Fibroblast of skin of scalp (primary cell): ENCODE data around the gene CAND2. TPM values are rescaled to one million over a fixed set of nuclear protein-coding genes. Genes with fewer than 3 reads are reported as not detected.

Experiments
- DNase-seq: peaks from one replicate; pipeline ENCODE4 v3.0.0-alpha.2; 2013
- polyA plus RNA-seq, 2 experiments: library from polyadenylated mRNA; unstranded; fragments of 120-200 nt; gene quantifications; one replicate each; pipeline ENCODE4 v1.2.1, GENCODE V29; 2013; ENCODE audit not compliant: insufficient read length in 2 of 2

CAND2 gene
- 3.9 TPM for polyA plus RNA-seq (2013, experiment 1 of 2; ENCODE audit: insufficient read length)
- 5.0 TPM for polyA plus RNA-seq (2013, experiment 2 of 2; ENCODE audit: insufficient read length)

DNA sequence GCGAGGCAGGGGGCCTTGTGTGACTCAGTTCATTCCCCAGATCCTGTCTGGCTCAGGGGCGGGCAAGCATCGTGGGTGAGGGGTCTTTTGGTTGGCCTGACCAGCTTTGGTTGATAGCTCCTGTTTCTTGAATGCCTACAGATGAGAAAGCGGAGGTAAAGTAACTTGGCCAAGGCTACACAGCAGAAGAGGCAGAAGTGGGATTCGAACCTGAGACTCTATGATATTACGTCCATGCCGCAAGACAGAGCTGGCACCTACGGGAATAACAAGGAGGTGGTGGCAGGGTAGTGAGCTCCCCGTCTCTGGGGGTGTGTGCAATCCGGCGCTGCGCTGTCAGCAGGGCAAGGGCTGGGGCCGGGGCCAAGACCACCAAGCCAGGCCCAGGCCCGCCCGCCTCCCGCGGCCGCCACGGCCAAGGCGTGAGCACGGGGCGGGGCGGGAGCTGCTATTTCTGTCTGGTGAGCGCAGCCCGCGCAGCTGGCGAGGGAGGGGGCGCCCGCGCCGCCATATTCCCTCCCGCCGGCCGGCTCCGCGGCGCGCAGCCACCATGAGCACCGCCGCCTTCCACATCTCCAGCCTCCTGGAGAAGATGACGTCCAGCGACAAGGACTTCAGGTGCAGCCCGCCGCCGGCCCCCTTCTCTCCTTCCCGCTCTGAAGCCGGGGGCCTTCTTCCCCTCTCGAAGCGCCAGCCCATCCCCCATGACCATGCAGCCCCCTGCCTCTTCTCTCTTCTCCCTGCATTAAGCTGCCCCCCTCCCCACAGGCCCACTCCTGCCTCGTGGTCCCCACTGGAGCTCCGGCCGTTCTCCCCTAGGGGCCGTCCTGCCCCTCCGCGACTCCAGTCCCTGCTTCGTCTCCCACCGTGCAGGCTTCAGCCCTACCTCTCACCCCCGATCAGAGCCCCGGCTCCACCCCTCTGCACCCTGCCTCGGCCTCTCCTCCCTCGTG lies at the start of gene CAND2:
Gene CAND2 (plus strand): TSS at position 510 of the 953 bp plus-strand sequence. CDS start 41 bp downstream, at position 551.
- peak; percentile 61 for DNase-seq

DNA sequence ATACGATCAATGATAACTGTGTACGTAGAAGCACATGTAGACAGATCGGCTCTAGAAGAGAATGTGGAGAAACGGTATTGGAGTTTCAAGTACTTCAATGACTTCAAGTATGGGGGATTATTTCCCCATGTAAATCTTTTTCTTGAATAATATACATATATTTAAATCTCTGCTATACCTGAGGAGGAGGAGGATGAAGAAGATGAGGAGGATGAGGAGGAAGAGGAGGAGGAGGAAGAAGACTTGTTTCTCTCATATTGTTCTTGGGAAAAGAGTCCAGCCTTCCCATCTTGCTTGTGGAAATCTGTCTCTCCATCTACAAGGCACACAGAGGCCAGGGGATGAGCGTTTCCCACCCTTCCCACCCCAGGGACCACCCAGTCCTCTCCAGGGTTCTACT lies 48.0 kb upstream of the CAND2 start:
- no peak for DNase-seq

- peak; percentile 84 for DNase-seq
Observed at GRCh38 chr3:12750223-12750622, 46.3 kb upstream of the CAND2 start.

- DNase-seq: peak; percentile 80
Observed at GRCh38 chr3:12750658-12751071, 45.8 kb upstream of the CAND2 start.

GRCh38 chr3:12751571-12751970 lies 44.9 kb upstream of the CAND2 start:
- peak; percentile 39 for DNase-seq

- no peak for DNase-seq
Observed at GRCh38 chr3:12752102-12752501, 44.4 kb upstream of the CAND2 start.

DNA sequence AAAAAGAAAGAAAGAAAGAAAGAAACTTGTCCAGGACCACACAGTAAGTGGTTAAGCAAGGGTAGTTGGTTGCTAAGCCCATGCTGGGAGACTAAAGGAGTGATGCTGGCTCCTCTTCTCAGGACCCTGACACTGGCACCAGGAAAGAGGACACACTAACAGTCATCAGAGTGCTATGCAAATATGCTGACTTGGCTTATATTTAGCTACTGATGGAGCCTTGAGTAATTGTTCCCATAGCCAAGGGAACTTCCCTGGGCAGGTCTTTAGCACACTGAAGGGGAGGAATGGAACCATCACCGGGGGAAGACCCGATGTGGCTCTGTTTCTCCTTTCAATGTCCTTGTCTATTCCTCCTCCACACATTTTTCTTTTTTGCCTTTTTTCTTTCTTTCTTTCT lies 43.7 kb upstream of the CAND2 start:
- peak; percentile 34 for DNase-seq

DNA sequence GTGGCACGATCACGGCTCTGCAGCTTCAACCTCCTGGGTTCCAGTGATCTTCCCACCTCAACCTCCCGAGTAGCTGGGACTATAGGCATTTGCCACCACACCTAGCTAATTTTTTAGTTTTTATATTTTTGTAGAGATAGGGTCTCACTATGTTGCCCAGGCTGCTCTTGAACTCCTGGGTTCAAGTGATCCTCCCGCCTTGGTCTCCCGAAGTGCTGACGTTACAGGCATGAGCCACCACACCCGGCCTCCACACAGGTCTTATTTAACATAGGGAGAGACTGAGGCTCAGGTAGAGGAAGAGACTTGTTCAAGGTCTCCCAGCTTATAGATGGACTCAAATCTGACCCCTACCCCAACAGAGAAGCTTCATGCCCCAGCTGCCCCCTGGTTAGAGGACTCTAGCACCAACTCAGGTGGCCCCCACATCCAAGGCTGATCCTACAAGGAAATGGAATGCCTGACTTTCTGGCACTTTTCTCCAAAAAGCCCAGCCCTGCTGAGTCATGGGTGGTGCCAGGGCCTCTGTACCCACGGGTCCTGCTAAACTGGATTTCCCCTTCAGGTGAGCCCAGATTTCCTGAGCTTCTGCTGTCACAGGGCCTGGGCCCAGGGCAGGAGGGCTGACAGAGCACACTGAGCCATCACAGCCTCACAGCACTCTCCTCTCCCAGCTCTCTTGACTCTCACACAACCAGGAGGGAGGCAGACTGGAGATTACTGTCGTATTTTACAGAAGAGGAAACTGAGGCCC lies 43.0 kb upstream of the CAND2 start:
- DNase-seq: no peak

DNA sequence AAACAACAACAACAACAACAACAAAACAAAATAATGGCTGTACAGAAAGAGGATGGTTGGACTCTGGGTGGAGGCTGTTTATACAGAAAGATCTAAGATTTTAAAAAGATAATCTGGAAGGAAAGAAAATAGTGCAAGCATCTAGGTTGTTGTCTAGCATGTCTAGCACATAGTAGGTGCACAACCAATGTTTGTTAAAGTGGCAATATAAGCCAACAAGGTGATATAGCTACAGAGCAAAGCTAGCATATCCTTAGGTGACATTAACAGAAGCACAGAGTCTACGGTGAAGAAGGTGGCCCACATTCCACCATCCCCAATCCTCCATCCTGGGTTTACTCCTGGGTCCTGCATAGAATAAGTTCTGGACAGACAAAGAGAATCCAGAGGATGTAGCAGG lies 42.2 kb upstream of the CAND2 start:
- no peak for DNase-seq

DNA sequence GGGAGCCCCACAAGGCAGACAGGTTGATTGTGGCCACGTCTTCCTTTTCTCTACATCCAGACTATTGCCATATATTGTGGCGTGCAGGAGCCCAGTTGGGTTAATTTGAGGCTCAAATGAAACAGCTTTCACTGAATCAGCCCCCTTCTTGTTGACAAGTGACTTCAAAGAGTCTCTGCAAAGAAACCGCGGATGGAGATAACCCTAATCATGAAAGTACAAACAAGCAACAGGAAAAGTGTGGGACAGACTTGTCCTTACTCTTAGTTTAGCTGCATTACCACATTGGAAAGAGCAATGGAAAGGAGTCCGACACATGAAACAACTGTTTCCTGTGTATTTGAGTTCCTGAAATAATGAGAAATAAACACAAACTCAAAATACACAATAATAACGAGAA lies 40.7 kb upstream of the CAND2 start:
- DNase-seq: no peak

DNA sequence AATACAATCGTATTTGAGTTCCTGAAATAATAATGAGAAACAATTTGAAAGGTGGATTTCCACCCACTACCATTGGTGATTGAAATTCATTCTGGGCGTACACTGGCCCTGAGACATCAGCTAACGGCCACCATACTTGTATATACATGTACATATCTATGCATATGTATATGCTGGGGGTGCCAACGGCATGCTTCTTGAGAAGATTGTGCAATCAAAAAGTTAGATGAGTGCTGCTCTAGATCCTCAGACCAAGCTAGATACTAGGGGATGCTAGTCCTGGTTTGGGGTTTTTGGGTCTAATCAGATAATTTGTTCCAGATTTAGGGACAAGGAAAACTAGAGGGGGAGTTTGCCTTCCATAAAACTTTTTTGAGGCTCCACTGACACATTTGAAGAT lies 40.3 kb upstream of the CAND2 start:
- no peak for DNase-seq

DNA sequence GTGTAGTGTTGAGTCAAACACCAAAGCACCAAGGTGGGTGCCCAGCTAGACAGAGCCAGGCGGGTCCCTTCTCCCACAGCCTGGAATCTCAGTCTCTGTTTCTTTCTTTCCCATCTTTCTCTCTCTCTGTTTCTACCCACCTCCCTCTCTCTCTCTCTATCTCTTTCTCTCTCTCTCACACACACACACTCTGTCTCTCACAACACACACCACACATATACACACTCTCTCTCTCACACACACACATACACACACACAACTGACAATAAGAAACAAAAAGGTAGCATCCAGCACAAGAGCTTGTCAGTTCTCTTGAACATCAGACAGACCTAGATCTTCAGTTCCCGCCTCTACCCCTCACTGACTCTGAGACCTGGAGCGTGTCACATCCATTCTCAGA lies 39.8 kb upstream of the CAND2 start:
- no peak for DNase-seq

DNA sequence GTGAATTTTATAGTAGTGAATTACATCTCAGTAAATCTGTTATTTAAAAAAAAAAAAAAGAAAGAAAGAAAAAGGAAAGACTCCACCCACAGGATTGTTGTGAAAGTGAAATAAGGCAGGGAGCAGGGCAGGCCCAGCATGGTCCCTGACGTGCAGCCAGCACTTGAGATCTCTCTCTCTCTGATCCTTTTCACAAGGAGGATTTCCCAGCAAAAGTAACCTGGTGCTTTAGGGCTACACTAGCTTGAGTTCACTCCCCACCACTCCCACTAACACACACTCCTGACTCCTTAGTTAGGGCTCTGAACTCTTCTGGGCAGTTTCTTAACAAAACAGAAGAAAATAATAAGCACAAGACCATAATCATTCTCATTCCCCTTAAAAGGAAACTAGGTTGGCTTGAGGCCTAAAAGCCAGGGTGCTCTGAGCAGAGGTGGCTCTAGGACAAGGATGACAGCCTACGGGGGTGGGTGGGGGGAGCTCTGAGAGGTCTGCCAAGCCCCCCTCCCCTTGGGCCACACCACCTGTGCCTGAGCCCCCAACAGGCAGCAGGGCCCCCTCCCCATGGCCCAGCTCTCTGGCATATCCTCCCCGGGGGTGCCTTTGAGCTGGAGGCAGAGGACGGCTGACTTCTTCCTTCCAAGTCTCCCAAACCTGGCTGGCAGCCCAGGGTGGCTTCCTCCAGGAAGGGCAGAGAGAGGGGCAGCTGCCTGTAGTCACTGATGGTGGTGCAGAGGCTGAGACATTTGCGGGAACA lies 38.3 kb upstream of the CAND2 start:
- DNase-seq: peak; percentile 68

- no peak for DNase-seq
Observed at GRCh38 chr3:12759097-12759679, 37.3 kb upstream of the CAND2 start, which contains the start of gene TMEM40. Gene TMEM40, minus strand, starts transcription at chr3:12759259. Its CDS starts 9,427 bp downstream, at chr3:12749832.

DNA sequence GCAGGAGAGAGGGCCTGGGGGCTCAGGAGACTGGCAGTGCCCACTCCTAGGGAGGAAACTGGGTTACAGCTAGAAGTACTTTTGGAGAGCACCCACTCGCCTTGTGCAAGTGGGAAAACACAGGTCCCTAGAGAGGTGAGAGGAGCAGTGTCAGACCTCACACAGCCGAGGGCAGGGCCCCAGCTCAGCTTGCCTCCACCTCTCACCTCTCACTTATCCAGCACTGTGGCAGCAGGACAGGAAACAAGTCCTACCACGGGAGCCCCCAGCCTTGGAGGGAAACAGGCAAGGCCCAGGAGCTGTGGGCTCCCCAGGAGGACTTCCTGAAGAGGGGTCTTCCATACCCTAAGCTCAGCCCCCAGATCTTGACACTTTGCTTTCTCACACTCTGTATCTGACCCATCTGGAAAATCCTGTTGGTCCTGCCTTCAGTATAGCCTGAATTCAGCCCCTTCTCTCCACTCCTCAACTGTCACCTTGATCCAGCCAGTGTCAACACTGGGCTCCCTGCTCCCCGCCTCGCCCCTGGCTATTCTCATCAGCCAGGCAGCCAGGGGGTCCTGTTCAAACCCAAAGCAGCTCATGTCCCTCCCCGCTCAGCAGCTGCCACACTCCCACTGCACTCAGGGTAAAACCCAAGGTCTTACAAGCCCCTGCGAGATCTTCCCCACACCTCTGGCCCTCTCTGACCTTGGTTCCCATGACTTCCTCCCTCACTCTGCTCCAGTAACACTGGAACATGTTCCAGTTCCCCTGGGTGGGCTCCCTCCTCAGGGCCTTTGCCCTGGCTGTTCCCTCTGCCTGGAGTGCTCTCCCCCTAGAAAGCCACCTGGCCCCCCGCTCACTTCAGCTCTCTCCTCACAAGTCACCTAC lies 36.6 kb upstream of the CAND2 start:
- no peak for DNase-seq

DNA sequence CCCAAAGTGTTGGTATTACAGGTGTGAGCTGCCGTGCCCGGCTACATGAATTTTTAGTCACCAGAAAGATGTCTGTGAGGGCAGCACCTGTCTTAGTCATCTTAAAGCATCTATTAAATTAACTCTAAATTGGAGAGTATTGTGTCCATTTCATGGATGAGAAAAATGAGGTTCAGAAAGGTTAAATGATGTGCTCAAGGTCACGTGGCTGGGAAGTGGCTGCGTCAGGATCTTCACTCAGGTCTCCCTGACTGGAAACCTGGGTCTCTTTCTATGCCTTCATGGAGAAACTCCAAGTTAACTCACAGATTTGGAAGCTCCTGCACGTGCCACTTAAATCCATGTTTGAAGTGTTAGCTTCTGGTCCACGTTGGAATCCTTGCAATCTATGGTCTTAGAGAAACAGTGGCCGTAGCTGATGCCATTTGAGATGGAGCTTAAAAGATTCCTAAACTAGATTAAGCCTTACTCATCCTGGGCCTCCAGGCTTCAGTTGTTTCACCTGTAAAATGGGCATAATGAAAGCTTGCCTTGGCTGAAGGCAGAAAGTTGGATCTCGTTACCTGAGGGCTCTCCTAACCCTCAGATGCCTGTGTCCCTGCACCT lies 32.2 kb upstream of the CAND2 start:
- no peak for DNase-seq

- no peak for DNase-seq
Observed at GRCh38 chr3:12766541-12766940, 29.9 kb upstream of the CAND2 start.

GRCh38 chr3:12768579-12769527 lies 27.6 kb upstream of the CAND2 start:
- DNase-seq: no peak

GRCh38 chr3:12769761-12770160 lies 26.7 kb upstream of the CAND2 start:
- no peak for DNase-seq
